Germinal center (tissue), 1 donor: ENCODE results near the gene IKZF4.
"Not testable (repeated sequence)": the region's sequence is repeated elsewhere in the genome, so short reads cannot be mapped to it uniquely, and the experiment has no call there.

Source experiments
- DNase-seq: peaks from one replicate; pipeline ENCODE4 v3.0.0; 2012; ENCODE audit warnings: mixed read lengths, low spot score

IKZF4 gene

GRCh38 chr12:56020423-56021184 lies at the start of gene IKZF4:
Gene IKZF4, plus strand, starts transcription at chr12:56021043. Its CDS starts 451 bp downstream, at chr12:56021494.
- DNase-seq = no peak

- no peak for DNase-seq
Measured at GRCh38 chr12:55972042-55972441, 48.8 kb upstream of the IKZF4 start.

- no peak for DNase-seq
Measured at GRCh38 chr12:55972456-55972855, 48.4 kb upstream of the IKZF4 start.

GRCh38 chr12:55972911-55973598 lies 47.8 kb upstream of the IKZF4 start:
- no peak for DNase-seq

GRCh38 chr12:55973599-55974307 lies 47.1 kb upstream of the IKZF4 start, which contains the start of gene RAB5B:
Gene RAB5B, plus strand, starts transcription at chr12:55974078. Its CDS starts 12,883 bp downstream, at chr12:55986961.
- DNase-seq = peak; percentile 96

GRCh38 chr12:55974308-55974730 lies 46.5 kb upstream of the IKZF4 start:
- peak; percentile 56 for DNase-seq

- DNase-seq = no peak
Measured at GRCh38 chr12:55978393-55978792, 42.5 kb upstream of the IKZF4 start.

- no peak for DNase-seq
Measured at GRCh38 chr12:55979069-55979468, 41.8 kb upstream of the IKZF4 start.

- DNase-seq = not testable (repeated sequence)
Measured at GRCh38 chr12:55981882-55982281, 39.0 kb upstream of the IKZF4 start.

GRCh38 chr12:55982319-55982936 lies 38.4 kb upstream of the IKZF4 start:
- no peak for DNase-seq

- DNase-seq = no peak
Measured at GRCh38 chr12:55983232-55983842, 37.5 kb upstream of the IKZF4 start.

GRCh38 chr12:55984861-55985260 lies 36.0 kb upstream of the IKZF4 start:
- DNase-seq = no peak

- no peak for DNase-seq
Measured at GRCh38 chr12:55985341-55985740, 35.5 kb upstream of the IKZF4 start.

GRCh38 chr12:55985976-55986375 lies 34.9 kb upstream of the IKZF4 start:
- DNase-seq = not testable (repeated sequence)

- DNase-seq = no peak
Measured at GRCh38 chr12:55991110-55991509, 29.7 kb upstream of the IKZF4 start.

- no peak for DNase-seq
Measured at GRCh38 chr12:55993230-55993853, 27.5 kb upstream of the IKZF4 start.

GRCh38 chr12:55995366-55995765 lies 25.5 kb upstream of the IKZF4 start:
- no peak for DNase-seq

- peak; percentile 73 for DNase-seq
Measured at GRCh38 chr12:55996201-55996714, 24.6 kb upstream of the IKZF4 start.

- DNase-seq = peak; percentile 51
Measured at GRCh38 chr12:55996715-55997534, 23.9 kb upstream of the IKZF4 start, which contains the start of gene SUOX. Gene SUOX, plus strand, starts transcription at chr12:55997276. Its CDS starts 4,946 bp downstream, at chr12:56002222.

- no peak for DNase-seq
Measured at GRCh38 chr12:55997535-55997859, 23.3 kb upstream of the IKZF4 start.
